Measurements from ENCODE around the gene PDILT. TPM values are rescaled to one million over a fixed set of nuclear protein-coding genes. Genes with fewer than 3 reads are reported as not detected.
A peak's percentile ranks its signal among the peaks of the same experiment; 100 is the strongest.
"Not testable (repeated sequence)": the region's sequence is repeated elsewhere in the genome, so short reads cannot be mapped to it uniquely, and the experiment has no call there.

Gene PDILT, protein sequence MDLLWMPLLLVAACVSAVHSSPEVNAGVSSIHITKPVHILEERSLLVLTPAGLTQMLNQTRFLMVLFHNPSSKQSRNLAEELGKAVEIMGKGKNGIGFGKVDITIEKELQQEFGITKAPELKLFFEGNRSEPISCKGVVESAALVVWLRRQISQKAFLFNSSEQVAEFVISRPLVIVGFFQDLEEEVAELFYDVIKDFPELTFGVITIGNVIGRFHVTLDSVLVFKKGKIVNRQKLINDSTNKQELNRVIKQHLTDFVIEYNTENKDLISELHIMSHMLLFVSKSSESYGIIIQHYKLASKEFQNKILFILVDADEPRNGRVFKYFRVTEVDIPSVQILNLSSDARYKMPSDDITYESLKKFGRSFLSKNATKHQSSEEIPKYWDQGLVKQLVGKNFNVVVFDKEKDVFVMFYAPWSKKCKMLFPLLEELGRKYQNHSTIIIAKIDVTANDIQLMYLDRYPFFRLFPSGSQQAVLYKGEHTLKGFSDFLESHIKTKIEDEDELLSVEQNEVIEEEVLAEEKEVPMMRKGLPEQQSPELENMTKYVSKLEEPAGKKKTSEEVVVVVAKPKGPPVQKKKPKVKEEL
- not detected for total RNA-seq
- not detected for polyA plus RNA-seq
- long read RNA-seq, donor 1, result 0 reads
- long read RNA-seq, donor 2, result 0 reads
- long read RNA-seq, donor 3, result 0 reads

DNA sequence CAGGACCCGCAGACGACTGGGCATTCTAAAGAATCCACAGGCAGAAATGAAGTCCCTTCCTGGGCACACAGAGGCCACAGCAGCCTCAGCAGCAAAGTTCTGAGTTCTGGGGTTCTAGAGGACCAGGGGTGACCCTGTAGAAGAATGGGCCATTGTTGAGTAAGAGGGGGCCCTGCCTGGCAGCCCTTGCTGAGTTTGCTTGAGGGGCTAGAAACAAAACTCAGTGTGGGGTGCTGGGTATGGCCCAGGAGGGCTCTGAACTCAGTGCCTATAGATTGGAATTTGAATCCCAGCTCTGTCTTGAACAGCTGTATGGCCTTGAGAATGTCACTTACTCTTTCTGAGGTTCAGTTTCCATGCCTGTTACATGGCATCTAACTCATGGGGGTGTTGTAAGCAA is at the start of gene PDILT:
TSS of gene PDILT (minus strand) at position 101 of the 400 bp plus-strand sequence. CDS start 5,437 bp downstream, outside the sequence.
- no peak within 1 kb of the TSS for H3K4me3 ChIP-seq
- H3K4me1 ChIP-seq, result peaks cover 0 to 5% (median 0%) of the 10 kb centered on the region in 12 donors
- 89 to 100% (median 95%) methylated on average over 2 of the region's 2 CpGs for WGBS, 4 donors

DNA sequence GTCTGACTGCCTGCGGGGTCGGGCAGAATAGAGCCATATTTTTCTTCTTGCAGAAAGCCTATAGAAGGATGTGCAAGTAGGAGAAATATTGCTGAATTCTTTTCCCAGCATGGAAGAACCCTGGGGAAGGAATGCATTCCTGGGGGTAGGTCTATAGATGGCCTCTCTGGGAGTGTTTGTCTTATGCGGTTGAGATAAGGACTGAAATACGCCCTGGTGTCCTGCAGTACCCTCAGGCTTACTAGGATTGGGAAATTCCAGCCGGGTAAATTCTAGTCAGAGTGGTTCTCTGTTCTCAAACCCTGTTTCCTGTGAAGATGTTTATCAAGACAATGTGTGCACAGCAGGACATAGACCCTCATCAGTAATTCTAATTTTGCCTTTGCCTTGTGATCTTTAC is 49.1 kb upstream of the PDILT start:
- H3K27ac ChIP-seq; H3K4me1 ChIP-seq; H3K27me3 ChIP-seq; H3K9me3 ChIP-seq; H3K4me3 ChIP-seq; ATAC-seq; H3K36me3 ChIP-seq; intact Hi-C loops (cut with DNase I); DNase-seq: not testable (repeated sequence)
- 69 to 76% methylated on average over 2 to 5 of the region's 5 CpGs; no CpG with 5 or more reads in 2 of the 4 donors for WGBS, 4 donors

More for the DNA sequence above, at the start of gene PDILT:
- Histone ChIP-seq H3K36me3 (no peaks in the 10 kb centered on the region), H3K27me3 (no peaks in the 10 kb centered on the region), H3K9me3 (no peaks in the 10 kb centered on the region), H3K27ac (no peak within 1 kb of the TSS)
- no peak for TF ChIP-seq POLR2A (IDR thresholded peaks at IDR 0.05)
- TF ChIP-seq, protein P1, sequence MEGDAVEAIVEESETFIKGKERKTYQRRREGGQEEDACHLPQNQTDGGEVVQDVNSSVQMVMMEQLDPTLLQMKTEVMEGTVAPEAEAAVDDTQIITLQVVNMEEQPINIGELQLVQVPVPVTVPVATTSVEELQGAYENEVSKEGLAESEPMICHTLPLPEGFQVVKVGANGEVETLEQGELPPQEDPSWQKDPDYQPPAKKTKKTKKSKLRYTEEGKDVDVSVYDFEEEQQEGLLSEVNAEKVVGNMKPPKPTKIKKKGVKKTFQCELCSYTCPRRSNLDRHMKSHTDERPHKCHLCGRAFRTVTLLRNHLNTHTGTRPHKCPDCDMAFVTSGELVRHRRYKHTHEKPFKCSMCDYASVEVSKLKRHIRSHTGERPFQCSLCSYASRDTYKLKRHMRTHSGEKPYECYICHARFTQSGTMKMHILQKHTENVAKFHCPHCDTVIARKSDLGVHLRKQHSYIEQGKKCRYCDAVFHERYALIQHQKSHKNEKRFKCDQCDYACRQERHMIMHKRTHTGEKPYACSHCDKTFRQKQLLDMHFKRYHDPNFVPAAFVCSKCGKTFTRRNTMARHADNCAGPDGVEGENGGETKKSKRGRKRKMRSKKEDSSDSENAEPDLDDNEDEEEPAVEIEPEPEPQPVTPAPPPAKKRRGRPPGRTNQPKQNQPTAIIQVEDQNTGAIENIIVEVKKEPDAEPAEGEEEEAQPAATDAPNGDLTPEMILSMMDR (IDR thresholded peaks at IDR 0.05), result no peak
- intact Hi-C loops (cut with DNase I), result no loop called here
- DNase-seq (no peak), ATAC-seq (no peak)

DNA sequence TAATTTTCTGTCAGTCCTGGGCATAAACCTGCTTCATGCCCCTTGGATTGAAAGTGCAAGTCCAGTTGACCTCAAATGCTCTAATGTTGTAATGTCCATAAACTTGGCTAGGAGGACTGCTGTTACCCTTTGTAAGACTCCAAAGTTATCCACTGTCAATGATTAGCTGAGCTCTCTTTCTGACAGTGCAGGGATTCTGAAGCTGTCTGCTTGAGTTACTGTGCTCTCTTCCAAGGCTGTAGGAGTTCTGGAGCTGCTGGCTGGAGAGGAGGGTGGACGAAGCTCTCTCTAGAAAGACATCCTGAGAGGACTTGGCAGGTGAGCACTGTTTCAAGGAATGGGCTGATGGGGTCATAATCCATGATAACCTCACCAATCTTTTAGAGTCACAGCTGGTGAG is 46.8 kb upstream of the PDILT start, which contains the start of gene ACSM2A:
TSS of gene ACSM2A (plus strand) at position 158 of the 400 bp plus-strand sequence. CDS start 8,594 bp downstream, outside the sequence.
- H3K9me3 ChIP-seq; H3K4me3 ChIP-seq; H3K4me1 ChIP-seq; H3K27me3 ChIP-seq; H3K36me3 ChIP-seq; intact Hi-C loops (cut with DNase I); DNase-seq; ATAC-seq; H3K27ac ChIP-seq: not testable (repeated sequence)
- 46 to 61% methylated on average over 1 of the region's 1 CpG; no CpG with 5 or more reads in 2 of the 4 donors for WGBS, 4 donors

DNA sequence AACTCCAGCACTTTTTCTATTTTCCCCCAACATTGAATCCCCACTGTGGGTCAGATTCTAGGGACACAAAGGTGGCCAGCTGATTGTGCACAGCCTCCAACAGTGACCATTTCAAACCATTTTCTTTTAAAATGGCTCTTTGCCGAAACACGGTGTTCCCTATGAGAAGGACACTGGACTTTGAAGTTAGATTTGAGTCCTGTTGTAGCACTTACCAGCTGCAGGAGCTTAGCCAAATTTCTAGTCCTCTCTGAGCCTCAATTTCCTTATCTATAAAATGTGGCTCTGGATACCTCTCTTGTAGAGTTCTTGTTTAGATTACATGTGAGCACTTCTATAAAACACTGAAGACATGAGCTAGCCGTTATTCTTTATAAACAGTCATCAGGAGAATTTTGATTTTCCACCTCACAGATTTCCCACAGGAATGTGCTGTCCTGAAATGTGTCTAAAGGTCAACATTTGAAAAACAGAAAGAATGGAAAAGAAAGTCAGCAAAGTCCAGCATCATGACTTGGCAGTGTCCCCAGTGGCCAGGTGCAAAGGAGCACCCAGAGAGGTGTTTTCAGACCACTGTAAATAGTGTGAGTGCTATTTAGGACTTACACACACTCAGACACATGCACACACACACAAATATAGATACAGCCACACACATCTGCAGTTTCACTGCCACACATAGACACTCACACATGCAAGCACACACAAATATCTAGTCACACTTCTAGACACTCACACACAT is 42.3 kb upstream of the PDILT start:
- intact Hi-C loops (cut with DNase I); H3K27ac ChIP-seq; H3K4me3 ChIP-seq; DNase-seq; H3K27me3 ChIP-seq; ATAC-seq; H3K36me3 ChIP-seq; H3K9me3 ChIP-seq; H3K4me1 ChIP-seq: not testable (repeated sequence)
- no CpG with 5 or more reads among the region's 3 CpGs for WGBS, 4 donors

DNA sequence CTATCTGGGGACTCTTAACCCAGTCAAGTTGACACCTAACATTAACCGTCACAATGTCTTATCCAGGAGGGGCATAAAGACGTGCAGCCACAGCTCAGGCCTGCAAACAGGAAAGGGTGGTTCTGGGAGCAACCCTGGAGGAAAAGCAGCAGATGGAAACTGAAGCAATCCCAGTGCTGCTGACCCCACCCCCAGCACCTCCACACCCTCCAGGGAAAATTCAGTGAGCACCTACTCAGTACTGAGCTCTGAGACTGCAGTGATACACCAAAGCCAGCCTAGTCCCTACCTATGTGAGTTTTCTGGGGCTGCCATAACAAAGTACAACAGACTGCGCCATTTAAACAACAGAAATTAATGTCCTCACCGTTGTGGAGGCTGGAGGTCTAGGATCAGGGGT is 37.3 kb upstream of the PDILT start:
- H3K27ac ChIP-seq, result not testable (repeated sequence)
- 78 to 96% (median 93%) methylated on average over 2 to 3 of the region's 4 CpGs for WGBS, 4 donors

DNA sequence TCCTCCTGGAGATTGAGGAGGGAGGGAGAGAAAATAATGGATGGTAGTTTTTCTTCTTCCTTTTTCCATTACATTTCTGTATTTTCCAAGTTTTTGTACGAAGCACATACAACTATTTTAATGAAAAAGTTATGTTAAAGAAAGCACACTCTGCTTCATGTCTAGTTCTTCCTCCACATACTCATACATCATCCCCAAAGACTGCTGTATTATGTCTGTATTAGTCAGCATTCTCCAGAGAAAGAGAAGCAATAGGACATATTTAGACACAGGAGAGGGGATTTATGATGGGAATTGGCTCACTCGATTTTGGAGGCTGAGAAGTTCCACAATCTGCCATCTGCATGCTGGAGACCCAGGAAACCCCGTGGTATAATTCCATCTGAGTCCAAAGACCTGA is 36.7 kb upstream of the PDILT start:
- H3K4me1 ChIP-seq, result peaks cover 0 to 5% (median 0%) of the 10 kb centered on the region in 12 donors
- H3K27me3 ChIP-seq, result no peaks in the 10 kb centered on the region
- TF ChIP-seq POLR2A (IDR thresholded peaks at IDR 0.05), result no peak
- TF ChIP-seq, protein P1 (IDR thresholded peaks at IDR 0.05), result no peak
- ATAC-seq (peak in 1 of 4 donors; percentile 49), DNase-seq (no peak)
- H3K4me3 ChIP-seq, result no peak overlapping the region
- 64 to 75% (median 67%) methylated on average over 3 of the region's 3 CpGs for WGBS, 4 donors
- H3K36me3 ChIP-seq, result no peaks in the 10 kb centered on the region
- intact Hi-C loops (cut with DNase I), result no loop called here
- no peaks in the 10 kb centered on the region for H3K9me3 ChIP-seq
- peak overlapping the region in 1 of 12 donors; percentile 56 for H3K27ac ChIP-seq

More for the DNA sequence above, 37.3 kb upstream of the PDILT start:
- H3K4me1 ChIP-seq; H3K9me3 ChIP-seq; ATAC-seq; H3K4me3 ChIP-seq; H3K36me3 ChIP-seq; DNase-seq; H3K27me3 ChIP-seq; intact Hi-C loops (cut with DNase I): not testable (repeated sequence)

DNA sequence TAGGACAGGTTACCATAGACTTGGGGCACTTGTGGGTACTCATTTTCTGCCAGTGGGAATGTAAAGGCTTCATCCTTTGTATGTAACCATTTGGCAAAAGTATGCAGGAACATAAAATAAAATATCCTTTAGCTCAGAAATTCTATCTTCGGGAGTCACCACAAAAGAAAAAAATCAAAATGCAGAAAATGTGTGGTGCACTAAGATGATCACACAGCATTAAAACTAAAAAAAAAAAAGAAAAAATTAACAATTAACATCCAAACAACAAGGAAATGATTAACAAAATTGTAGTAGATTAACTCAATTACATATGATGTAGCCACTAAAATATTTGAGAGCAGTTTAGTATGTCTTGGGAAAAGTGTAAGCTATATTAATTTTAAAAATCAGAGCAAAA is 36.2 kb upstream of the PDILT start:
- H3K36me3 ChIP-seq; H3K27me3 ChIP-seq; DNase-seq; intact Hi-C loops (cut with DNase I); H3K9me3 ChIP-seq; H3K4me1 ChIP-seq; H3K4me3 ChIP-seq; ATAC-seq: not testable (repeated sequence)
- WGBS, 4 donors, result 74 to 89% (median 79%) methylated on average over 1 of the region's 1 CpG
- peak overlapping the region in 2 of 12 donors; percentile 46 to 73 for H3K27ac ChIP-seq

DNA sequence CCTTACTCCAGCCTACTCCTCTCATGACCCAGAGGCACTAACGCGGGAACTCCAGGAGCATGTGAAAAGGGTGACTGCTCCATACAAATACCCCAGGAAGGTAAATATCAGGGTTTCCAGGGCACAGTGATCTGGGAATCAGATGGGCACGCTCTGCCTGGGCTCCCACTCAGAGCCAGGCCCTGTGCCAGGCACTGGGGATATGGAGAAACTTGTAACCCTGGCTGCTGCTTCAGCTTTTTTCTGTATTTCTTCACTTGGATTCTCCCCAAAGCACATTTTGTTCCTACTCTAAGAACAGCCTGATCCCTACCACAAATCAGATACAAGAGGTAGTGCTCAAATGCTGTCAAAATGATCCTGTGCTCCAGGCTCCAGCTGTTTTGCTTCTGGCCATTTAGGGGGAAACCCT is 35.3 kb upstream of the PDILT start:
- 21 to 56% (median 41%) methylated on average over 2 to 3 of the region's 3 CpGs for WGBS, 4 donors
- intact Hi-C loops (cut with DNase I); H3K4me1 ChIP-seq; DNase-seq; H3K4me3 ChIP-seq; H3K27me3 ChIP-seq; H3K36me3 ChIP-seq; H3K9me3 ChIP-seq: not testable (repeated sequence)
- peak; percentile 81 to 86 (median 84) for ATAC-seq
- H3K27ac ChIP-seq, result peak overlapping the region in 3 of 12 donors; percentile 17 to 54 (median 52)
